H9 (cell line): ENCODE measurements around the gene OLA1. TPM values are rescaled to one million over a fixed set of nuclear protein-coding genes. Genes with fewer than 3 reads are reported as not detected.

Source experiments
- DNase-seq: peaks from one replicate; pipeline ENCODE4 v3.0.0-alpha.2; 2017
- H2AFZ ChIP-seq: one replicate; pipeline ENCODE4 v1.6.1; 2013; ENCODE audit warnings: mild to moderate bottlenecking, low read length, control low read depth, moderate library complexity
- H2AK5ac ChIP-seq: 2 replicates; pipeline ENCODE4 v1.6.1; 2013; ENCODE audit warnings: low read length, control low read depth, mixed read lengths; ENCODE audit not compliant: insufficient read length
- H2BK120ac ChIP-seq: one replicate; pipeline ENCODE4 v1.6.1; 2013; ENCODE audit warnings: low read depth, mild to moderate bottlenecking, low read length, control low read depth, inconsistent platforms; ENCODE audit not compliant: poor library complexity, severe bottlenecking
- H2BK12ac ChIP-seq: 2 replicates; pipeline ENCODE4 v1.6.1; 2013; ENCODE audit warnings: low read length, control low read depth, mixed read lengths, low read depth; ENCODE audit not compliant: insufficient read length
- H2BK15ac ChIP-seq: 2 replicates; pipeline ENCODE4 v1.6.1; 2013; ENCODE audit warnings: low read depth, low read length, control low read depth
- H2BK20ac ChIP-seq: one replicate; pipeline ENCODE4 v1.6.1; 2013; ENCODE audit warnings: low read depth, mild to moderate bottlenecking, low read length, control low read depth, inconsistent platforms; ENCODE audit not compliant: poor library complexity, severe bottlenecking
- H2BK5ac ChIP-seq: 2 replicates; pipeline ENCODE4 v1.6.1; 2013; ENCODE audit warnings: low read length, control low read depth, mixed read lengths; ENCODE audit not compliant: insufficient read length
- H3K14ac ChIP-seq: 2 replicates; pipeline ENCODE4 v1.6.1; 2013; ENCODE audit warnings: low read length, control low read depth; ENCODE audit not compliant: insufficient read depth
- H3K18ac ChIP-seq: 2 replicates; pipeline ENCODE4 v1.6.1; 2013; ENCODE audit warnings: low read depth, mild to moderate bottlenecking, mixed read lengths, low read length, control low read depth; ENCODE audit not compliant: insufficient read length
- H3K23ac ChIP-seq: 2 replicates; pipeline ENCODE4 v1.6.1; 2013; ENCODE audit warnings: low read length, control low read depth, mixed read lengths, low read depth; ENCODE audit not compliant: insufficient read length
- H3K23me2 ChIP-seq: 2 replicates; pipeline ENCODE4 v1.6.1; 2013; ENCODE audit warnings: low read depth, mild to moderate bottlenecking, mixed read lengths, low read length, control low read depth; ENCODE audit not compliant: insufficient read length, poor library complexity, severe bottlenecking
- H3K27ac ChIP-seq: 2 replicates; pipeline ENCODE4 v1.5.1; 2013; ENCODE audit warnings: low read length, control low read depth, mixed read lengths, low read depth; ENCODE audit not compliant: insufficient read length
- H3K27me3 ChIP-seq: 2 replicates; pipeline ENCODE4 v1.6.1; 2013; ENCODE audit warnings: low read length, control low read depth, inconsistent platforms; ENCODE audit not compliant: insufficient read depth
- H3K4ac ChIP-seq: 2 replicates; pipeline ENCODE4 v1.6.1; 2013; ENCODE audit warnings: low read depth, mild to moderate bottlenecking, control low read depth, inconsistent platforms, low read length, moderate library complexity
- H3K4me1 ChIP-seq: 2 replicates; pipeline ENCODE4 v1.6.1; 2013; ENCODE audit warnings: low read length, control low read depth, inconsistent platforms; ENCODE audit not compliant: insufficient read depth
- H3K4me2 ChIP-seq: 2 replicates; pipeline ENCODE4 v1.6.1; 2013; ENCODE audit warnings: low read length, control low read depth, mixed read lengths; ENCODE audit not compliant: insufficient read length, insufficient read depth
- H3K56ac ChIP-seq: 2 replicates; pipeline ENCODE4 v1.6.1; 2013; ENCODE audit warnings: low read depth, mild to moderate bottlenecking, mixed read lengths, low read length, control low read depth; ENCODE audit not compliant: insufficient read length
- H3K79me1 ChIP-seq: 2 replicates; pipeline ENCODE4 v1.6.1; 2013; ENCODE audit warnings: low read depth, mild to moderate bottlenecking, moderate library complexity, low read length, control low read depth, inconsistent platforms; ENCODE audit not compliant: insufficient read depth, poor library complexity, severe bottlenecking
- H3K79me2 ChIP-seq: 2 replicates; pipeline ENCODE4 v1.6.1; 2013; ENCODE audit warnings: low read length, control low read depth, inconsistent platforms; ENCODE audit not compliant: insufficient read depth
- H3K9ac ChIP-seq: 2 replicates; pipeline ENCODE4 v1.6.1; 2013; ENCODE audit warnings: low read length, control low read depth, mixed read lengths; ENCODE audit not compliant: insufficient read length; ENCODE audit errors: extremely low read depth
- H3K9me3 ChIP-seq: one replicate; pipeline ENCODE4 v1.6.1; 2013; ENCODE audit warnings: low read depth, low read length, inconsistent platforms; ENCODE audit not compliant: control insufficient read depth
- H3T11ph ChIP-seq: one replicate; pipeline ENCODE4 v1.6.1; 2013; ENCODE audit warnings: mild to moderate bottlenecking, low read length, control low read depth, inconsistent platforms
- H4K20me1 ChIP-seq: one replicate; pipeline ENCODE4 v1.6.1; 2013; ENCODE audit not compliant: control insufficient read depth, insufficient read length, insufficient read depth
- H4K5ac ChIP-seq: 2 replicates; pipeline ENCODE4 v1.6.1; 2013; ENCODE audit warnings: low read depth, mild to moderate bottlenecking, mixed read lengths, low read length, control low read depth; ENCODE audit not compliant: insufficient read length
- H4K8ac ChIP-seq: replicated peaks from 2 replicates; pipeline ENCODE4 v1.6.1; 2013; ENCODE audit warnings: low read length, control low read depth, mixed read lengths, low read depth; ENCODE audit not compliant: insufficient read length
- H4K91ac ChIP-seq: 2 replicates; pipeline ENCODE4 v1.6.1; 2013; ENCODE audit warnings: low read depth, mild to moderate bottlenecking, moderate library complexity, mixed read lengths, low read length, control low read depth; ENCODE audit not compliant: insufficient read length
- H3K27ac Mint-ChIP-seq, 3 experiments: 2 replicates in 2 of 3; 3 replicates in 1 of 3; pipeline ENCODE4 v1.8.0; 2020 to 2021; ENCODE audit warnings: mixed read lengths in 3 of 3, mild to moderate bottlenecking in 1 of 3, moderate library complexity in 1 of 3
- H3K27me3 Mint-ChIP-seq: 2 replicates; pipeline ENCODE4 v1.8.0; 2021; ENCODE audit warnings: low read depth, mild to moderate bottlenecking, moderate library complexity, mixed read lengths
- H3K36me3 Mint-ChIP-seq, 3 experiments: 2 replicates in 2 of 3; 3 replicates in 1 of 3; pipeline ENCODE4 v1.8.0; 2020 to 2021; ENCODE audit warnings: low read depth in 3 of 3, mixed read lengths in 3 of 3; ENCODE audit not compliant: insufficient read depth in 1 of 3
- H3K4me1 Mint-ChIP-seq, 2 experiments: 2 replicates each; pipeline ENCODE4 v1.8.0; 2020; ENCODE audit warnings: mixed read lengths in 2 of 2
- H3K4me3 Mint-ChIP-seq, 2 experiments: 2 replicates in 1 of 2; 3 replicates in 1 of 2; pipeline ENCODE4 v1.8.0; 2020 to 2021; ENCODE audit warnings: mild to moderate bottlenecking in 2 of 2, mixed read lengths in 2 of 2, moderate library complexity in 1 of 2
- H3K9me3 Mint-ChIP-seq, 2 experiments: 2 replicates in 1 of 2; 3 replicates in 1 of 2; pipeline ENCODE4 v1.8.0; 2020; ENCODE audit warnings: mild to moderate bottlenecking in 2 of 2, mixed read lengths in 2 of 2, moderate library complexity in 1 of 2
- WGBS: extraction: QIAGEN DNeasy Blood & Tissue Kit; methylation state at CpG from one replicate; pipeline ENCODE4 v1.1.7; 2013; ENCODE audit warnings: missing lambda C conversion rate, low lambda C conversion rate, mixed read lengths; ENCODE audit not compliant: insufficient read length; ENCODE audit errors: extremely low coverage; 5-methylcytosine and 5-hydroxymethylcytosine counted together
- total RNA-seq: library from RNA; stranded (reverse); gene quantifications from 2 replicates; pipeline ENCODE4 v1.2.1, GENCODE V29; 2021
- TF ChIP-seq, protein P1 (sequence below): fragments of 200-600 bp; sonication (generic); conservative IDR thresholded peaks from 3 replicates; pipeline ENCODE4 v1.8.0; 2021; ENCODE audit warnings: antibody characterized with exemption, mild to moderate bottlenecking

The OLA1 gene
- total RNA-seq, 1 experiment from 2014 or later = 133 TPM

DNA sequence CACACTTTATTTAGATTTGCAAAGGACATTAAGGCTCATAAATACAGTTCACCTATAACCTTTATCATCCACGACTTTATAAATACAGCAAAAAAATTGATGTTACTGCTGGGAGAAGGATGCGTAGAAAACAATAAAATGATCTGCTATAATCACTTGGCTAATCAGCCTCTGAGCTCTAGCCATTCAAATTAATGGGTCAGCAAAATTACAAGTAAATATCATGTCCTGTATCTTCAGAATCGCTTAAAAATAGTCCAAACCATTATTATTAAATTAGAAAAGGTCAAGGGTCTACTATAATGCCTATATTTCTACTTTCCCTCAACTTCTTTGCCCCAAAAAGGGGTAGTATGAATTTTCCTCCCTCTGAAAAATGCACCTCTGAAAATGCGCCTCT lies 40.3 kb downstream of the OLA1 start:
- Histone ChIP-seq H2AK5ac (no peak overlapping the region), H2BK20ac (no peak overlapping the region), H2BK15ac (no peak overlapping the region), H3K14ac (no peak overlapping the region), H3K56ac (no peak overlapping the region), H2BK5ac (no peak overlapping the region), H2BK120ac (no peak overlapping the region), H3K27me3 (no peaks in the 10 kb centered on the region), H3K27ac (no peak overlapping the region), H4K8ac (no peak overlapping the region), H4K5ac (no peak overlapping the region), H4K20me1 (no peaks in the 10 kb centered on the region), H3K9me3 (no peaks in the 10 kb centered on the region), H3K79me1 (no peaks in the 10 kb centered on the region), H3K23ac (no peak overlapping the region), H2AFZ (no peak overlapping the region), H3K4me2 (no peak overlapping the region), H3K79me2 (no peaks in the 10 kb centered on the region), H3K4ac (no peak overlapping the region), H2BK12ac (no peak overlapping the region), H3K9ac (no peak overlapping the region), H3T11ph (no peak overlapping the region), H3K4me1 (no peaks in the 10 kb centered on the region), H3K18ac (no peak overlapping the region), H4K91ac (no peak overlapping the region), H3K23me2 (no peaks in the 10 kb centered on the region)
- H3K27ac Mint-ChIP-seq = no peak overlapping the region
- H3K36me3 Mint-ChIP-seq = no peaks in the 10 kb centered on the region
- H3K4me3 Mint-ChIP-seq = no peak overlapping the region
- peaks cover 0 to 14% of the 10 kb centered on the region in 2 experiments; a peak in 2 of 4 replicates for H3K4me1 Mint-ChIP-seq
- no CpG with 5 or more reads among the region's 4 CpGs for WGBS
- H3K9me3 Mint-ChIP-seq = no peaks in the 10 kb centered on the region
- TF ChIP-seq, protein P1, sequence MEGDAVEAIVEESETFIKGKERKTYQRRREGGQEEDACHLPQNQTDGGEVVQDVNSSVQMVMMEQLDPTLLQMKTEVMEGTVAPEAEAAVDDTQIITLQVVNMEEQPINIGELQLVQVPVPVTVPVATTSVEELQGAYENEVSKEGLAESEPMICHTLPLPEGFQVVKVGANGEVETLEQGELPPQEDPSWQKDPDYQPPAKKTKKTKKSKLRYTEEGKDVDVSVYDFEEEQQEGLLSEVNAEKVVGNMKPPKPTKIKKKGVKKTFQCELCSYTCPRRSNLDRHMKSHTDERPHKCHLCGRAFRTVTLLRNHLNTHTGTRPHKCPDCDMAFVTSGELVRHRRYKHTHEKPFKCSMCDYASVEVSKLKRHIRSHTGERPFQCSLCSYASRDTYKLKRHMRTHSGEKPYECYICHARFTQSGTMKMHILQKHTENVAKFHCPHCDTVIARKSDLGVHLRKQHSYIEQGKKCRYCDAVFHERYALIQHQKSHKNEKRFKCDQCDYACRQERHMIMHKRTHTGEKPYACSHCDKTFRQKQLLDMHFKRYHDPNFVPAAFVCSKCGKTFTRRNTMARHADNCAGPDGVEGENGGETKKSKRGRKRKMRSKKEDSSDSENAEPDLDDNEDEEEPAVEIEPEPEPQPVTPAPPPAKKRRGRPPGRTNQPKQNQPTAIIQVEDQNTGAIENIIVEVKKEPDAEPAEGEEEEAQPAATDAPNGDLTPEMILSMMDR = no peak
- no peaks in the 10 kb centered on the region for H3K27me3 Mint-ChIP-seq
- no peak for DNase-seq
